HepG2 (cell line): ENCODE data around the gene PXMP4. TPM values are rescaled to one million over a fixed set of nuclear protein-coding genes. Genes with fewer than 3 reads are reported as not detected.

ENCODE experiments used
- CHCHD3 ChIP-seq: sonication (generic); formaldehyde crosslinking; IDR thresholded peaks from 2 replicates; pipeline ENCODE4 v1.8.0; 2022; ENCODE audit warnings: mild to moderate bottlenecking, missing genetic modification reagents, moderate library complexity
- CHD2 ChIP-seq: IDR thresholded peaks from 2 replicates; pipeline ENCODE4 v1.6.1; 2011; ENCODE audit warnings: low read depth, low read length, improper control_type of control experiment
- FOXA1 ChIP-seq, 2 experiments: fragments of 450-650 bp in 1 of 2; sonication (generic) in 1 of 2; formaldehyde crosslinking in 1 of 2; IDR thresholded peaks; 2 replicates each; pipeline versions ENCODE4 v1.4.0 to v1.6.1; 2016 to 2020; ENCODE audit warnings: missing genetic modification reagents in 1 of 2
- HES4 ChIP-seq: sonication (generic); formaldehyde crosslinking; IDR thresholded peaks from 2 replicates; pipeline ENCODE4 v1.9.0; 2021; ENCODE audit warnings: mild to moderate bottlenecking, missing genetic modification reagents, borderline replicate concordance
- HOXA7 ChIP-seq: sonication (generic); formaldehyde crosslinking; IDR thresholded peaks from 2 replicates; pipeline ENCODE4 v1.8.1; 2022; ENCODE audit warnings: mild to moderate bottlenecking, missing genetic modification reagents, moderate library complexity
- KAT7 ChIP-seq: IDR thresholded peaks from 2 replicates; pipeline ENCODE4 v1.6.1; 2018; ENCODE audit warnings: borderline replicate concordance, missing compliant biosample characterization
- PAF1 ChIP-seq: IDR thresholded peaks from 2 replicates; pipeline ENCODE4 v1.6.1; 2016; ENCODE audit warnings: missing genetic modification reagents, missing compliant biosample characterization
- PHF8 ChIP-seq: sonication (generic); formaldehyde crosslinking; IDR thresholded peaks from 2 replicates; pipeline ENCODE4 v1.5.0; 2020; ENCODE audit warnings: missing genetic modification reagents
- REXO4 ChIP-seq: sonication (generic); formaldehyde crosslinking; IDR thresholded peaks from 2 replicates; pipeline ENCODE4 v1.8.0; 2022; ENCODE audit warnings: missing genetic modification reagents, mild to moderate bottlenecking, borderline replicate concordance
- STAT5B ChIP-seq: sonication (generic); formaldehyde crosslinking; IDR thresholded peaks from 2 replicates; pipeline ENCODE4 v1.4.0; 2020; ENCODE audit warnings: missing genetic modification reagents
- TCF7 ChIP-seq: sonication (generic); IDR thresholded peaks from 2 replicates; pipeline ENCODE4 v1.6.1; 2016; ENCODE audit warnings: antibody characterized with exemption, low read depth
- TEAD3 ChIP-seq: optimal IDR thresholded peaks from 2 replicates; pipeline ENCODE3; 2016; ENCODE audit warnings: borderline replicate concordance
- ZNF121 ChIP-seq: sonication (generic); formaldehyde crosslinking; IDR thresholded peaks from 2 replicates; pipeline ENCODE4 v1.5.0; 2020; ENCODE audit warnings: mild to moderate bottlenecking, missing genetic modification reagents
- ZNF235 ChIP-seq: sonication (generic); formaldehyde crosslinking; IDR thresholded peaks from 2 replicates; pipeline ENCODE4 v1.8.1; 2023; ENCODE audit warnings: mild to moderate bottlenecking, missing genetic modification reagents, borderline replicate concordance
- ZNF253 ChIP-seq: sonication (generic); formaldehyde crosslinking; IDR thresholded peaks from 2 replicates; pipeline ENCODE4 v1.8.0; 2022; ENCODE audit warnings: mild to moderate bottlenecking, missing genetic modification reagents, borderline replicate concordance
- ZNF501 ChIP-seq: sonication (generic); formaldehyde crosslinking; IDR thresholded peaks from 2 replicates; pipeline ENCODE4 v1.5.1; 2020; ENCODE audit warnings: mild to moderate bottlenecking, moderate library complexity, missing genetic modification reagents
- polyA plus RNA-seq, 8 experiments: library from polyadenylated mRNA; depleted of rRNA in 3 of 8; stranded (reverse) in 7 of 8; unstranded in 1 of 8; fragments of >200 nt; fragmentation: Illumina TruSeq in 4 of 8; extraction: Trizol in 4 of 8; gene quantifications; 2 replicates each; pipeline versions ENCODE4 v1.2.1 to v1.2.3, GENCODE V29; 2011 to 2016; ENCODE audit warnings: low read depth in 4 of 8, missing spikeins in 1 of 8, mixed read lengths in 1 of 8; ENCODE audit not compliant: insufficient read depth in 1 of 8
- total RNA-seq, 5 experiments: library from RNA; depleted of rRNA; stranded (reverse); fragments of >200 nt; fragmentation: Illumina TruSeq; extraction: Trizol; gene quantifications; 2 replicates each; pipeline ENCODE4 v1.2.3, GENCODE V29; 2016; ENCODE audit warnings: low read depth in 1 of 5
- TF ChIP-seq, protein P1 (sequence below): sonication (generic); formaldehyde crosslinking; conservative IDR thresholded peaks from 2 replicates; pipeline ENCODE4 v1.5.0; 2020; ENCODE audit warnings: missing genetic modification reagents
- TF ChIP-seq, protein P2 (sequence below): sonication (generic); formaldehyde crosslinking; IDR thresholded peaks from 2 replicates; pipeline ENCODE4 v1.4.0; 2020; ENCODE audit warnings: mild to moderate bottlenecking, missing genetic modification reagents, borderline replicate concordance
- TF ChIP-seq, protein P3 (sequence below): sonication (generic); formaldehyde crosslinking; IDR thresholded peaks from 2 replicates; pipeline ENCODE4 v1.9.0; 2022; ENCODE audit warnings: missing genetic modification reagents, mild to moderate bottlenecking, borderline replicate concordance

The PXMP4 gene
- total and polyA plus RNA-seq, 2 of the 13 experiments (the other 11 are each of a cell fraction or from before 2014, with no cell fraction given), result not detected

DNA sequence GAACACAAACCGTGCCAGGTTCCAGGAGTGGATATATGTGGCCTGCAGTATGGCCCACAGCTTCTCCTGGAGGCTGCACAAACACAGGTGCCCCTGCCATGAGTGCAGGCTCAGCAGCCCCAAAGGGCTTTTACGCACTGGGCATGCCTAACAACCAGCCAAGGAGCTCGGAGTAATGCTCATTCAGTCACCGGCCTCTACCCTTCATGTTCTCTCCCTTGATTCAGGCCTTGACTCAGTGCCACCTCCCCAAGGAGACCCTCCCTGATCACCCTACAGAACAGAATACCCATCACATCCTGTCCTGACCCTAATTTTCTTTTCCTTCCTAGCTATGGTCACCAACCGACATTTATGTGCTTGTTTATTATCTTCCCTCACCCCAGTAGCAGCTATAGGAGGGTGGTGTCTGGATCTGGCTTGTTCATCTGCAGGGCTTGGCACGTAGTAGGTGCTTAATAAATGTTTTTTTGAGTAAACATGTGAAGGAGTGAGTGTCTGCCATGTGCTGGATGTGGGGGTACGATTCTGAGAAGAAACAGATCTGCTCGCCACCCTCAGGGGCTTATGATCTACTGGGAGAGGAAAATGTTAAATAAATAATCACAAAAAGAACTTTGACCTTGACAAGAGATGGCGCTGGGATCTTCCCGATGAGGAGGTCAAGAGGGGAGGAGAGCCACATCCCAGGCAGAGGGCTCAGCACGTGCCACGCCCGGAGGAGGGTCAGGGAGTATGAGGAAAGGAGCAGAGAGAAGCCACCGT, 9.2 kb downstream of the PXMP4 start (continued):
- TF ChIP-seq HOXA7 (CRISPR knock-in tag), result no peak
- TF ChIP-seq PAF1 (CRISPR knock-in tag), result no peak
- no peak for TF ChIP-seq CHD2
- no peak for TF ChIP-seq REXO4 (CRISPR knock-in tag)
- no peak for TF ChIP-seq HES4
- TF ChIP-seq TCF7, result no peak
- no peak for TF ChIP-seq KAT7 (CRISPR knock-in tag)
- TF ChIP-seq ZNF501 (CRISPR knock-in tag), result 0 out of 2 replicates have a peak, but pooled peaks have one; percentile 25
- no peak for TF ChIP-seq STAT5B (CRISPR knock-in tag)
- TF ChIP-seq, protein P1, sequence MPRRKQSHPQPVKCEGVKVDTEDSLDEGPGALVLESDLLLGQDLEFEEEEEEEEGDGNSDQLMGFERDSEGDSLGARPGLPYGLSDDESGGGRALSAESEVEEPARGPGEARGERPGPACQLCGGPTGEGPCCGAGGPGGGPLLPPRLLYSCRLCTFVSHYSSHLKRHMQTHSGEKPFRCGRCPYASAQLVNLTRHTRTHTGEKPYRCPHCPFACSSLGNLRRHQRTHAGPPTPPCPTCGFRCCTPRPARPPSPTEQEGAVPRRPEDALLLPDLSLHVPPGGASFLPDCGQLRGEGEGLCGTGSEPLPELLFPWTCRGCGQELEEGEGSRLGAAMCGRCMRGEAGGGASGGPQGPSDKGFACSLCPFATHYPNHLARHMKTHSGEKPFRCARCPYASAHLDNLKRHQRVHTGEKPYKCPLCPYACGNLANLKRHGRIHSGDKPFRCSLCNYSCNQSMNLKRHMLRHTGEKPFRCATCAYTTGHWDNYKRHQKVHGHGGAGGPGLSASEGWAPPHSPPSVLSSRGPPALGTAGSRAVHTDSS (CRISPR knock-in tag), result no peak
- TF ChIP-seq PHF8, result no peak
- TF ChIP-seq ZNF253 (CRISPR knock-in tag), result no peak
- TF ChIP-seq FOXA1 (IDR thresholded peaks at IDR 0.05), result no peak
- 0 out of 2 replicates have a peak, but pooled peaks have one; percentile 22 for TF ChIP-seq FOXA1 (CRISPR knock-in tag; IDR thresholded peaks at IDR 0.05)
- TF ChIP-seq, protein P2, sequence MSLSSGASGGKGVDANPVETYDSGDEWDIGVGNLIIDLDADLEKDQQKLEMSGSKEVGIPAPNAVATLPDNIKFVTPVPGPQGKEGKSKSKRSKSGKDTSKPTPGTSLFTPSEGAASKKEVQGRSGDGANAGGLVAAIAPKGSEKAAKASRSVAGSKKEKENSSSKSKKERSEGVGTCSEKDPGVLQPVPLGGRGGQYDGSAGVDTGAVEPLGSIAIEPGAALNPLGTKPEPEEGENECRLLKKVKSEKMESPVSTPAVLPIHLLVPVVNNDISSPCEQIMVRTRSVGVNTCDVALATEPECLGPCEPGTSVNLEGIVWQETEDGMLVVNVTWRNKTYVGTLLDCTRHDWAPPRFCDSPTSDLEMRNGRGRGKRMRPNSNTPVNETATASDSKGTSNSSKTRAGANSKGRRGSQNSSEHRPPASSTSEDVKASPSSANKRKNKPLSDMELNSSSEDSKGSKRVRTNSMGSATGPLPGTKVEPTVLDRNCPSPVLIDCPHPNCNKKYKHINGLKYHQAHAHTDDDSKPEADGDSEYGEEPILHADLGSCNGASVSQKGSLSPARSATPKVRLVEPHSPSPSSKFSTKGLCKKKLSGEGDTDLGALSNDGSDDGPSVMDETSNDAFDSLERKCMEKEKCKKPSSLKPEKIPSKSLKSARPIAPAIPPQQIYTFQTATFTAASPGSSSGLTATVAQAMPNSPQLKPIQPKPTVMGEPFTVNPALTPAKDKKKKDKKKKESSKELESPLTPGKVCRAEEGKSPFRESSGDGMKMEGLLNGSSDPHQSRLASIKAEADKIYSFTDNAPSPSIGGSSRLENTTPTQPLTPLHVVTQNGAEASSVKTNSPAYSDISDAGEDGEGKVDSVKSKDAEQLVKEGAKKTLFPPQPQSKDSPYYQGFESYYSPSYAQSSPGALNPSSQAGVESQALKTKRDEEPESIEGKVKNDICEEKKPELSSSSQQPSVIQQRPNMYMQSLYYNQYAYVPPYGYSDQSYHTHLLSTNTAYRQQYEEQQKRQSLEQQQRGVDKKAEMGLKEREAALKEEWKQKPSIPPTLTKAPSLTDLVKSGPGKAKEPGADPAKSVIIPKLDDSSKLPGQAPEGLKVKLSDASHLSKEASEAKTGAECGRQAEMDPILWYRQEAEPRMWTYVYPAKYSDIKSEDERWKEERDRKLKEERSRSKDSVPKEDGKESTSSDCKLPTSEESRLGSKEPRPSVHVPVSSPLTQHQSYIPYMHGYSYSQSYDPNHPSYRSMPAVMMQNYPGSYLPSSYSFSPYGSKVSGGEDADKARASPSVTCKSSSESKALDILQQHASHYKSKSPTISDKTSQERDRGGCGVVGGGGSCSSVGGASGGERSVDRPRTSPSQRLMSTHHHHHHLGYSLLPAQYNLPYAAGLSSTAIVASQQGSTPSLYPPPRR (CRISPR knock-in tag), result no peak
- TF ChIP-seq CHCHD3 (CRISPR knock-in tag), result no peak; the same call in 1 of the 2 replicates
- no peak for TF ChIP-seq ZNF121
- no peak for TF ChIP-seq ZNF235 (CRISPR knock-in tag)
- TF ChIP-seq, protein P3, sequence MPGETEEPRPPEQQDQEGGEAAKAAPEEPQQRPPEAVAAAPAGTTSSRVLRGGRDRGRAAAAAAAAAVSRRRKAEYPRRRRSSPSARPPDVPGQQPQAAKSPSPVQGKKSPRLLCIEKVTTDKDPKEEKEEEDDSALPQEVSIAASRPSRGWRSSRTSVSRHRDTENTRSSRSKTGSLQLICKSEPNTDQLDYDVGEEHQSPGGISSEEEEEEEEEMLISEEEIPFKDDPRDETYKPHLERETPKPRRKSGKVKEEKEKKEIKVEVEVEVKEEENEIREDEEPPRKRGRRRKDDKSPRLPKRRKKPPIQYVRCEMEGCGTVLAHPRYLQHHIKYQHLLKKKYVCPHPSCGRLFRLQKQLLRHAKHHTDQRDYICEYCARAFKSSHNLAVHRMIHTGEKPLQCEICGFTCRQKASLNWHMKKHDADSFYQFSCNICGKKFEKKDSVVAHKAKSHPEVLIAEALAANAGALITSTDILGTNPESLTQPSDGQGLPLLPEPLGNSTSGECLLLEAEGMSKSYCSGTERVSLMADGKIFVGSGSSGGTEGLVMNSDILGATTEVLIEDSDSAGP (CRISPR knock-in tag), result no peak
- peak; percentile 64 for TF ChIP-seq TEAD3 (CRISPR knock-in tag)
